A673 (cell line): ENCODE measurements around the gene MXD3. TPM values are rescaled to one million over a fixed set of nuclear protein-coding genes. Genes with fewer than 3 reads are reported as not detected.

Experiments
- BruUV-seq: library from RNA; stranded (reverse); fragments of 400-500 nt; replicated peaks from 2 replicates; lab custom pipeline; 2021; lab: Mats Ljungman, UMichigan
- CTCF ChIA-PET: fragments of 300-600 bp; sonication (Branson Sonifier 250); formaldehyde crosslinking; loops from one replicate; lab custom pipeline; 2022; ENCODE audit warnings: antibody characterized with exemption; lab: Charles Lee
- POLR2A ChIA-PET: fragments of 300-600 bp; sonication (Branson Sonifier 250); formaldehyde crosslinking; loops from one replicate; lab custom pipeline; 2022; ENCODE audit warnings: antibody characterized with exemption; ENCODE audit not compliant: low non-redundant PET; lab: Charles Lee
- DNase-seq: peaks from one replicate; pipeline ENCODE4 v3.0.0-alpha.2; 2015; ENCODE audit warnings: low spot score
- H3K27ac ChIP-seq: fragments of 200-600 bp; sonication (generic); 2 replicates; pipeline ENCODE4 v1.5.1; 2016; ENCODE audit warnings: mixed run types, low read depth, mild to moderate bottlenecking, mixed read lengths, antibody characterized with exemption, low read length; ENCODE audit not compliant: poor library complexity, severe bottlenecking
- H3K27me3 ChIP-seq: fragments of 200-600 bp; sonication (generic); replicated peaks from 2 replicates; pipeline ENCODE4 v1.6.1; 2017; ENCODE audit warnings: mixed run types, low read depth, mild to moderate bottlenecking, mixed read lengths, antibody characterized with exemption, low read length; ENCODE audit not compliant: insufficient read depth, poor library complexity
- H3K36me3 ChIP-seq: fragments of 200-600 bp; sonication (generic); 2 replicates; pipeline ENCODE4 v1.6.1; 2016; ENCODE audit warnings: mixed run types, mild to moderate bottlenecking, mixed read lengths, antibody characterized with exemption, low read length; ENCODE audit not compliant: insufficient read depth, poor library complexity, severe bottlenecking
- H3K4me1 ChIP-seq: fragments of 200-600 bp; sonication (generic); 2 replicates; pipeline ENCODE4 v1.6.1; 2017; ENCODE audit warnings: mixed run types, mild to moderate bottlenecking, mixed read lengths, antibody characterized with exemption, low read length; ENCODE audit not compliant: insufficient read depth, poor library complexity, severe bottlenecking
- H3K4me3 ChIP-seq: fragments of 200-600 bp; sonication (generic); 2 replicates; pipeline ENCODE4 v1.5.1; 2016; ENCODE audit warnings: low read depth, mixed run types, mild to moderate bottlenecking, mixed read lengths, low read length; ENCODE audit not compliant: poor library complexity, severe bottlenecking
- H3K9me3 ChIP-seq: fragments of 200-600 bp; sonication (generic); 2 replicates; pipeline ENCODE4 v1.6.1; 2016; ENCODE audit warnings: mixed run types, low read depth, mild to moderate bottlenecking, mixed read lengths, antibody characterized with exemption, low read length; ENCODE audit not compliant: poor library complexity, severe bottlenecking
- CTCF ChIP-seq: fragments of 300-800, 200-600 bp; sonication (generic); conservative IDR thresholded peaks from 2 replicates; pipeline ENCODE4 v1.5.1; 2017; ENCODE audit warnings: low read depth, mild to moderate bottlenecking, antibody characterized with exemption, low read length, moderate library complexity, mixed read lengths
- EZH2 ChIP-seq: fragments of 200-600 bp; sonication (generic); IDR thresholded peaks from 2 replicates; pipeline ENCODE4 v1.6.1; 2017; ENCODE audit warnings: borderline replicate concordance, low read depth, mild to moderate bottlenecking, mixed read lengths, antibody characterized with exemption, low read length; ENCODE audit not compliant: poor library complexity, severe bottlenecking
- intact Hi-C: fragments of 100-400 bp; cut with micrococcal nuclease; formaldehyde crosslinking; loops from one replicate; pipeline ENCODE4 v1.10.0; 2022; ENCODE audit not compliant: unreplicated experiment
- total RNA-seq: library from RNA; stranded (reverse); gene quantifications from 2 replicates; pipeline ENCODE4 v1.2.3, GENCODE V29; 2021

Gene MXD3
- total RNA-seq, 1 experiment from 2014 or later = 15.1 TPM

GRCh38 chr5:177311392-177311722 is 341 bp downstream of the MXD3 start:
- intact Hi-C loops = loop anchor here (2.0 kb wide), 1 partner anchor 185 kb away; the partner anchor contains the start of gene PDLIM7
- peak overlapping the region; percentile 97 for H3K27ac ChIP-seq

GRCh38 chr5:177310757-177311391 is 824 bp downstream of the MXD3 start:
- TF ChIP-seq CTCF (no peak), EZH2 (no peak)
- CTCF ChIA-PET = interaction anchor here (1.6 kb wide), 1 partner anchor 41 kb away, joined by 3 read pairs; no protein-coding TSS in a partner anchor
- intact Hi-C loops = loop anchor here (2.0 kb wide), 1 partner anchor 186 kb away; the partner anchor contains the start of gene PDLIM7
- peak; percentile 45 for DNase-seq
- Histone ChIP-seq H3K27ac (peak overlapping the region; percentile 97), H3K4me1 (peaks cover 20% of the 10 kb centered on the region), H3K4me3 (peak overlapping the region; percentile 80), H3K36me3 (peaks cover 17% of the 10 kb centered on the region), H3K9me3 (no peaks in the 10 kb centered on the region), H3K27me3 (no peaks in the 10 kb centered on the region)
- BruUV-seq = no TSS peak
- POLR2A ChIA-PET = interaction anchor here (0.5 kb wide), 1 partner anchor 894 kb away, joined by 3 read pairs; the partner anchor contains the start of gene HNRNPAB

More at GRCh38 chr5:177311392-177311722, 341 bp downstream of the MXD3 start:
- no peaks in the 10 kb centered on the region for H3K9me3 ChIP-seq
- no peaks in the 10 kb centered on the region for H3K27me3 ChIP-seq
- CTCF ChIA-PET = no interaction called here
- no TSS peak for BruUV-seq
- H3K4me1 ChIP-seq = peaks cover 20% of the 10 kb centered on the region
- DNase-seq = no peak
- POLR2A ChIA-PET = no interaction called here
- TF ChIP-seq EZH2 (no peak), CTCF (no peak)
- H3K36me3 ChIP-seq = peaks cover 14% of the 10 kb centered on the region
- H3K4me3 ChIP-seq = peak overlapping the region; percentile 80

- no peak for DNase-seq
- intact Hi-C loops = loop anchor here (2.0 kb wide), 1 partner anchor 186 kb away; the partner anchor contains the start of gene PDLIM7
- POLR2A ChIA-PET = no interaction called here
- CTCF ChIA-PET = interaction anchor here (0.6 to 1.8 kb wide), 9 partner anchors 8 to 501 kb away, joined by 3 to 6 read pairs (median 4); partner anchors contain the start of gene GRK6
- no peaks in the 10 kb centered on the region for H3K9me3 ChIP-seq
- no peaks in the 10 kb centered on the region for H3K27me3 ChIP-seq
- peak overlapping the region; percentile 80 for H3K4me3 ChIP-seq
- BruUV-seq = no TSS peak
- H3K4me1 ChIP-seq = peaks cover 20% of the 10 kb centered on the region
- H3K36me3 ChIP-seq = peaks cover 23% of the 10 kb centered on the region
- TF ChIP-seq CTCF (no peak), EZH2 (no peak)
- no peak overlapping the region for H3K27ac ChIP-seq
Measured at GRCh38 chr5:177310332-177310731, 1.4 kb downstream of the MXD3 start.
